ENCODE data around the gene EEF1G. TPM values are rescaled to one million over a fixed set of nuclear protein-coding genes. Genes with fewer than 3 reads are reported as not detected.
A peak's percentile ranks its signal among the peaks of the same experiment; 100 is the strongest.

Gene EEF1G
- total and polyA plus RNA-seq, 2 of the 13 experiments (the other 11 are each of a cell fraction or from before 2014, with no cell fraction given), result 1,787 to 2,144 TPM

- TF ChIP-seq, protein P1, sequence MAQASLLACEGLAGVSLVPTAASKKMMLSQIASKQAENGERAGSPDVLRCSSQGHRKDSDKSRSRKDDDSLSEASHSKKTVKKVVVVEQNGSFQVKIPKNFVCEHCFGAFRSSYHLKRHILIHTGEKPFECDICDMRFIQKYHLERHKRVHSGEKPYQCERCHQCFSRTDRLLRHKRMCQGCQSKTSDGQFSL (CRISPR knock-in tag; IDR thresholded peaks at IDR 0.05), result peak; percentile 57
- TF ChIP-seq ZNF660 (CRISPR knock-in tag; IDR thresholded peaks at IDR 0.05; ENCODE audit: borderline replicate concordance, low read depth) (no peak), ZNF510 (CRISPR knock-in tag; IDR thresholded peaks at IDR 0.05; ENCODE audit: low read depth) (no peak), RBFOX2 (IDR thresholded peaks at IDR 0.05; ENCODE audit: low read depth, low read length) (peak; percentile 63), MAFF (IDR thresholded peaks at IDR 0.05; ENCODE audit: low read depth, low read length) (no peak), ZNF556 (CRISPR knock-in tag; IDR thresholded peaks at IDR 0.05; ENCODE audit: borderline replicate concordance) (peak; percentile 96; the same call in 1 of the 2 replicates), ZNF276 (CRISPR knock-in tag; IDR thresholded peaks at IDR 0.05; ENCODE audit: low read depth) (no peak), MAZ (IDR thresholded peaks at IDR 0.05; ENCODE audit: borderline replicate concordance, low read depth, low read length) (peak; percentile 74; the same call in 1 of the 2 replicates), MAZ (CRISPR knock-in tag; IDR thresholded peaks at IDR 0.05; ENCODE audit: low read depth) (peak; percentile 87), MIER2 (CRISPR knock-in tag; IDR thresholded peaks at IDR 0.05) (peak; percentile 83; the same call in 1 of the 2 replicates), MEIS1 (CRISPR knock-in tag; IDR thresholded peaks at IDR 0.05; ENCODE audit: borderline replicate concordance) (peak; percentile 83; the same call in 1 of the 2 replicates), TSC22D2 (CRISPR knock-in tag; IDR thresholded peaks at IDR 0.05; ENCODE audit: borderline replicate concordance) (no peak), XRCC5 (optimal IDR thresholded peaks at IDR 0.05; ENCODE audit: low read length) (peak; percentile 99), ARID5B (CRISPR knock-in tag; IDR thresholded peaks at IDR 0.05) (peak; percentile 68; the same call in 1 of the 2 replicates), ZNF547 (CRISPR knock-in tag; IDR thresholded peaks at IDR 0.05) (0 out of 2 replicates have a peak, but pooled peaks have one; percentile 22), ARNT2 (CRISPR knock-in tag; IDR thresholded peaks at IDR 0.05; ENCODE audit: low read depth) (0 out of 2 replicates have a peak, but pooled peaks have one; percentile 62)
- TF ChIP-seq, protein P2, sequence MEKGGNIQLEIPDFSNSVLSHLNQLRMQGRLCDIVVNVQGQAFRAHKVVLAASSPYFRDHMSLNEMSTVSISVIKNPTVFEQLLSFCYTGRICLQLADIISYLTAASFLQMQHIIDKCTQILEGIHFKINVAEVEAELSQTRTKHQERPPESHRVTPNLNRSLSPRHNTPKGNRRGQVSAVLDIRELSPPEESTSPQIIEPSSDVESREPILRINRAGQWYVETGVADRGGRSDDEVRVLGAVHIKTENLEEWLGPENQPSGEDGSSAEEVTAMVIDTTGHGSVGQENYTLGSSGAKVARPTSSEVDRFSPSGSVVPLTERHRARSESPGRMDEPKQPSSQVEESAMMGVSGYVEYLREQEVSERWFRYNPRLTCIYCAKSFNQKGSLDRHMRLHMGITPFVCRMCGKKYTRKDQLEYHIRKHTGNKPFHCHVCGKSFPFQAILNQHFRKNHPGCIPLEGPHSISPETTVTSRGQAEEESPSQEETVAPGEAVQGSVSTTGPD (CRISPR knock-in tag; IDR thresholded peaks at IDR 0.05), result peak; percentile 82; the same call in 1 of the 2 replicates
- TF ChIP-seq, protein P3, sequence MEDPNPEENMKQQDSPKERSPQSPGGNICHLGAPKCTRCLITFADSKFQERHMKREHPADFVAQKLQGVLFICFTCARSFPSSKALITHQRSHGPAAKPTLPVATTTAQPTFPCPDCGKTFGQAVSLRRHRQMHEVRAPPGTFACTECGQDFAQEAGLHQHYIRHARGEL (CRISPR knock-in tag; IDR thresholded peaks at IDR 0.05), result no peak
- TF ChIP-seq, protein P4, sequence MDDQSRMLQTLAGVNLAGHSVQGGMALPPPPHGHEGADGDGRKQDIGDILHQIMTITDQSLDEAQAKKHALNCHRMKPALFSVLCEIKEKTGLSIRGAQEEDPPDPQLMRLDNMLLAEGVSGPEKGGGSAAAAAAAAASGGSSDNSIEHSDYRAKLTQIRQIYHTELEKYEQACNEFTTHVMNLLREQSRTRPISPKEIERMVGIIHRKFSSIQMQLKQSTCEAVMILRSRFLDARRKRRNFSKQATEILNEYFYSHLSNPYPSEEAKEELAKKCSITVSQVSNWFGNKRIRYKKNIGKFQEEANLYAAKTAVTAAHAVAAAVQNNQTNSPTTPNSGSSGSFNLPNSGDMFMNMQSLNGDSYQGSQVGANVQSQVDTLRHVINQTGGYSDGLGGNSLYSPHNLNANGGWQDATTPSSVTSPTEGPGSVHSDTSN (CRISPR knock-in tag; IDR thresholded peaks at IDR 0.05; ENCODE audit: borderline replicate concordance), result no peak
Observed at GRCh38 chr11:62591448-62592145, 17.9 kb upstream of the EEF1G start, which contains the start of gene TUT1 (continued).

Measured in HepG2 (cell line).